T47D (cell line): ENCODE data around the gene TNFRSF1A.

ENCODE experiments used
- DNase-seq, 2 experiments: peaks; one replicate each; pipeline versions ENCODE4 v3.0.0 to v3.0.0-alpha.2; 2011 to 2012; ENCODE audit warnings: low read depth in 1 of 2, low spot score in 1 of 2
- JUND ChIP-seq: IDR thresholded peaks from 2 replicates; pipeline ENCODE4 v1.6.1; 2012; ENCODE audit warnings: low read depth
- in situ Hi-C: cut with HindIII; loops from 2 replicates; pipeline ENCODE4 v1.10.0; 2016; ENCODE audit warnings: low sequenced_read_pairs, low pct_unique_long_range_greater_than_20kb

Gene TNFRSF1A

GRCh38 chr12:6361834-6362233 is 20.0 kb upstream of the TNFRSF1A start:
- in situ Hi-C loops = no loop called here
- no peak for DNase-seq
- no peak for TF ChIP-seq JUND

- DNase-seq = no peak
- TF ChIP-seq JUND = no peak
- in situ Hi-C loops = no loop called here
These were observed 19.0 kb upstream of the TNFRSF1A start for GRCh38 chr12:6360578-6361490.

DNA sequence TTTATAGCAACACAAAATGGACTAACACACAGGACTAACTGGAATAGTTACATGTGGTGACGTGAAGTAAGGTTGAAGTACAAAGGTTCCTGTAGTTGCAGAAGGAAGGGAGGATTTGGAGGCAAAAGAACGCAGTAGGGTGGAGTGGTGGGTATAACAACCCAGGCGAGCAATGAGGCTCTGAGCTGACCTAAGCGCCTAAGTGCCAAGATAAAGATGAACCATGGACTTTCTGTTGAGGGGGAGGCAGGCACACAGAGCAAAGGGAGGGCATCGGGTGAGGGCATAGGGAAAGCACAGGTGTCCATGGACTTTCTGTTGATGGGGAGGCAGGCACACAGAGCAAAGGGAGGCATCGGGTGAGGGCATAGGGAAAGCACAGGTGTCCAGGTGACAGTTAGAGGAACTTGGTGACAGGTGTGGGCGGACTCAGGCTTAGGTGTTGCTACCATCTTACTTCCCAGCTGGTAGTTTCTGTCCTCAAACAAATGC is 18.2 kb upstream of the TNFRSF1A start:
- in situ Hi-C loops = no loop called here
- no peak for TF ChIP-seq JUND
- DNase-seq = no peak

GRCh38 chr12:6358881-6359280 is 17.0 kb upstream of the TNFRSF1A start:
- in situ Hi-C loops = no loop called here
- no peak for TF ChIP-seq JUND
- no peak for DNase-seq

- in situ Hi-C loops = no loop called here
- TF ChIP-seq JUND = no peak
- DNase-seq = no peak
These were observed 14.5 kb upstream of the TNFRSF1A start for GRCh38 chr12:6356374-6356820.

GRCh38 chr12:6355491-6356373 is 13.9 kb upstream of the TNFRSF1A start:
- DNase-seq = no peak
- in situ Hi-C loops = no loop called here
- TF ChIP-seq JUND = no peak

GRCh38 chr12:6354495-6355393 is 12.9 kb upstream of the TNFRSF1A start:
- in situ Hi-C loops = no loop called here
- no peak for DNase-seq
- no peak for TF ChIP-seq JUND

DNA sequence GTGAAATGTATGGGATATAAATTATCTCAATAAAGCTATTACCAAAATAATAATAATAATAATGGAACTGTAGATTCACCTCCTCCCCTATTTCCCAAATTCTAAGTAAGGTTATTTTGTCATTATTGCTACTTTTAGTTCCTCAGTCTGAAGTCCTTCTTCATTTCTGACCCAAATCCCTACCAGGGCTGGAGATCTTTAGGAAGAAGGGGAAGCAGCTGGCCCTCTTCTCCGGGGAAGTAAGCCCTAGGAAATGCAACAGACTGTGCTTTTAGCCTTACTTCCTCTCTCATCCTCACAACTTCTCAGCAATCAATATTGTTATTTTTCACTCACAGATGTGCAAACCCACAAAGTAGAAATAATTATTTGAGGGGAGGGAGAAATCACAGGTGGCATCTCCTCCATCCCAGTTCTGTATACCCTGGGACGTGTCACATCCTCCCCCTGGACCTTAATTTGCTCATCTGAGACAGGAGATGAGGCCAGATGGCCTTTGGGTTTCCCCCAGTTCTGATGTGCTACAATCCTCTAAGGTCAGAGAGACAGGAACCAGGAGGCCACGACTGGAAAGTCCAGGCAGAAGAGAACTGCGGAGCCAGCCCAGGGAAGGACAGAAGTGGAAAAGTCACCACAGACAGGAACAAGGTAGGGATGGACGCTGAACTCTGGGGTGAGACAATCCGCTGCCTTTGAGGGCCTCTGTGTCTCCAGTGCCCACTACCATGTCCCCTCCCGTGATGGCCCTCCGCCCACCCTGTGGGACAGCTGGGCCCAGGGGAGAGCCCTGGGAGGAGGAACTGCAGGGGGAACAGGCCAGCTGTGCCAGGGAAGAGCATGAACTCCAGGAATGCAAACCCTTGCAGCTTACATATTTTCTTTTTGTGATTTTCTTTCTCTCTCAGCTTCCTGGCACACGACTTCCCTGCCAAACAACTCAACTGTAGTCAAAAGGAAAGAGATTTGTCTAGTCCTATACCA is 10.6 kb upstream of the TNFRSF1A start:
- DNase-seq = no peak
- in situ Hi-C loops = no loop called here
- no peak for TF ChIP-seq JUND

- TF ChIP-seq JUND = no peak
- DNase-seq = no peak
- in situ Hi-C loops = no loop called here
These were observed 9.7 kb upstream of the TNFRSF1A start for GRCh38 chr12:6351622-6352021.

- DNase-seq = no peak
- no peak for TF ChIP-seq JUND
- in situ Hi-C loops = no loop called here
These were observed 5.8 kb upstream of the TNFRSF1A start for GRCh38 chr12:6347367-6348338.
